RWPE2 (cell line): ENCODE data around the gene PTCD2.

Experiments
- ATAC-seq: fragments of 200-7000 bp; cut with Tn5 transposase; 3 replicates; pipeline ENCODE4 v1.9.1; 2021; ENCODE audit warnings: low read depth
- DNase-seq: peaks from one replicate; pipeline ENCODE4 v3.0.0-alpha.2; 2020; ENCODE audit warnings: low spot score
- H3K27ac ChIP-seq: fragments of 450-650 bp; 2 replicates; pipeline ENCODE4 v1.5.1; 2017; ENCODE audit warnings: mild to moderate bottlenecking; ENCODE audit not compliant: poor library complexity, severe bottlenecking
- H3K27me3 ChIP-seq: fragments of 250-450 bp; sonication (Bioruptor Pico); 2 replicates; pipeline ENCODE4 v1.5.1; 2021; ENCODE audit warnings: mild to moderate bottlenecking, moderate library complexity; ENCODE audit not compliant: insufficient read depth, poor library complexity, severe bottlenecking
- H3K36me3 ChIP-seq: fragments of 250-450 bp; sonication (Bioruptor Pico); 2 replicates; pipeline ENCODE4 v1.5.1; 2020; ENCODE audit warnings: low read depth, mild to moderate bottlenecking, moderate library complexity
- H3K4me1 ChIP-seq: fragments of 250-450 bp; sonication (Bioruptor Pico); 2 replicates; pipeline ENCODE4 v1.5.1; 2021; ENCODE audit warnings: mild to moderate bottlenecking, moderate library complexity; ENCODE audit not compliant: insufficient read depth, poor library complexity, severe bottlenecking
- H3K4me3 ChIP-seq: fragments of 250-450 bp; sonication (Bioruptor Pico); 2 replicates; pipeline ENCODE4 v1.5.1; 2021; ENCODE audit warnings: mild to moderate bottlenecking, moderate library complexity; ENCODE audit not compliant: severe bottlenecking
- H3K9me3 ChIP-seq: fragments of 250-450 bp; sonication (Bioruptor Pico); 2 replicates; pipeline ENCODE4 v1.5.1; 2021; ENCODE audit warnings: mild to moderate bottlenecking, moderate library complexity; ENCODE audit not compliant: severe bottlenecking
- TF ChIP-seq, protein P1 (sequence below): fragments of 450-650 bp; IDR thresholded peaks from one replicate; pipeline ENCODE4 v1.5.1; 2017; ENCODE audit warnings: mild to moderate bottlenecking, moderate library complexity; ENCODE audit not compliant: poor library complexity, severe bottlenecking

PTCD2 gene

GRCh38 chr5:72388646-72389045, 68.5 kb downstream of the PTCD2 start:
- ATAC-seq (no peak), DNase-seq (no peak)
- H3K9me3 ChIP-seq: no peaks in the 10 kb centered on the region
- peak overlapping the region; percentile 92 for H3K27ac ChIP-seq
- TF ChIP-seq, protein P1, sequence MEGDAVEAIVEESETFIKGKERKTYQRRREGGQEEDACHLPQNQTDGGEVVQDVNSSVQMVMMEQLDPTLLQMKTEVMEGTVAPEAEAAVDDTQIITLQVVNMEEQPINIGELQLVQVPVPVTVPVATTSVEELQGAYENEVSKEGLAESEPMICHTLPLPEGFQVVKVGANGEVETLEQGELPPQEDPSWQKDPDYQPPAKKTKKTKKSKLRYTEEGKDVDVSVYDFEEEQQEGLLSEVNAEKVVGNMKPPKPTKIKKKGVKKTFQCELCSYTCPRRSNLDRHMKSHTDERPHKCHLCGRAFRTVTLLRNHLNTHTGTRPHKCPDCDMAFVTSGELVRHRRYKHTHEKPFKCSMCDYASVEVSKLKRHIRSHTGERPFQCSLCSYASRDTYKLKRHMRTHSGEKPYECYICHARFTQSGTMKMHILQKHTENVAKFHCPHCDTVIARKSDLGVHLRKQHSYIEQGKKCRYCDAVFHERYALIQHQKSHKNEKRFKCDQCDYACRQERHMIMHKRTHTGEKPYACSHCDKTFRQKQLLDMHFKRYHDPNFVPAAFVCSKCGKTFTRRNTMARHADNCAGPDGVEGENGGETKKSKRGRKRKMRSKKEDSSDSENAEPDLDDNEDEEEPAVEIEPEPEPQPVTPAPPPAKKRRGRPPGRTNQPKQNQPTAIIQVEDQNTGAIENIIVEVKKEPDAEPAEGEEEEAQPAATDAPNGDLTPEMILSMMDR: no peak
- H3K27me3 ChIP-seq: no peaks in the 10 kb centered on the region
- H3K4me1 ChIP-seq: peaks cover 57% of the 10 kb centered on the region
- no peaks in the 10 kb centered on the region for H3K36me3 ChIP-seq
- H3K4me3 ChIP-seq: no peak overlapping the region

GRCh38 chr5:72390836-72391235, 70.7 kb downstream of the PTCD2 start:
- TF ChIP-seq, protein P1: no peak
- ATAC-seq: no peak
- Histone ChIP-seq H3K27me3 (no peaks in the 10 kb centered on the region), H3K36me3 (no peaks in the 10 kb centered on the region), H3K27ac (peak overlapping the region; percentile 75), H3K4me3 (no peak overlapping the region), H3K9me3 (no peaks in the 10 kb centered on the region), H3K4me1 (peaks cover 58% of the 10 kb centered on the region)
- no peak for DNase-seq

GRCh38 chr5:72392326-72392733, 72.2 kb downstream of the PTCD2 start:
- ATAC-seq (peak; percentile 81), DNase-seq (no peak)
- TF ChIP-seq, protein P1: no peak
- Histone ChIP-seq H3K4me3 (no peak overlapping the region), H3K9me3 (no peaks in the 10 kb centered on the region), H3K27ac (peak overlapping the region; percentile 75), H3K27me3 (no peaks in the 10 kb centered on the region), H3K36me3 (no peaks in the 10 kb centered on the region), H3K4me1 (peaks cover 51% of the 10 kb centered on the region)

- Histone ChIP-seq H3K9me3 (no peaks in the 10 kb centered on the region), H3K36me3 (no peaks in the 10 kb centered on the region), H3K4me3 (no peak overlapping the region), H3K27ac (peak overlapping the region; percentile 75), H3K4me1 (peaks cover 43% of the 10 kb centered on the region), H3K27me3 (no peaks in the 10 kb centered on the region)
- TF ChIP-seq, protein P1: no peak
- no peak for DNase-seq
- no peak for ATAC-seq
Measured at GRCh38 chr5:72393052-72393451, 72.9 kb downstream of the PTCD2 start.

- Histone ChIP-seq H3K36me3 (no peaks in the 10 kb centered on the region), H3K9me3 (no peaks in the 10 kb centered on the region), H3K27me3 (no peaks in the 10 kb centered on the region), H3K4me3 (no peak overlapping the region), H3K27ac (no peak overlapping the region), H3K4me1 (peaks cover 34% of the 10 kb centered on the region)
- ATAC-seq (no peak), DNase-seq (no peak)
- TF ChIP-seq, protein P1: peak; percentile 64
Measured at GRCh38 chr5:72394688-72395087, 74.5 kb downstream of the PTCD2 start.
